Measurements from ENCODE around the gene LOXL1. TPM values are rescaled to one million over a fixed set of nuclear protein-coding genes. Genes with fewer than 3 reads are reported as not detected.

Gene LOXL1
- total RNA-seq, 1 donor from 2014 or later = 163 TPM

- no peak for DNase-seq
- Mint-ChIP-seq H3K36me3 (ENCODE audit: unreplicated experiment) (no peaks in the 10 kb centered on the region), H3K4me1 (ENCODE audit: low read depth, unreplicated experiment) (peaks cover 14% of the 10 kb centered on the region), H3K9me3 (ENCODE audit: unreplicated experiment) (peaks cover 5% of the 10 kb centered on the region), H3K4me3 (ENCODE audit: unreplicated experiment) (no peak overlapping the region), H3K27ac (ENCODE audit: unreplicated experiment) (no peak overlapping the region), H3K27me3 (ENCODE audit: unreplicated experiment) (peaks cover 8% of the 10 kb centered on the region)
- TF ChIP-seq, protein P1, sequence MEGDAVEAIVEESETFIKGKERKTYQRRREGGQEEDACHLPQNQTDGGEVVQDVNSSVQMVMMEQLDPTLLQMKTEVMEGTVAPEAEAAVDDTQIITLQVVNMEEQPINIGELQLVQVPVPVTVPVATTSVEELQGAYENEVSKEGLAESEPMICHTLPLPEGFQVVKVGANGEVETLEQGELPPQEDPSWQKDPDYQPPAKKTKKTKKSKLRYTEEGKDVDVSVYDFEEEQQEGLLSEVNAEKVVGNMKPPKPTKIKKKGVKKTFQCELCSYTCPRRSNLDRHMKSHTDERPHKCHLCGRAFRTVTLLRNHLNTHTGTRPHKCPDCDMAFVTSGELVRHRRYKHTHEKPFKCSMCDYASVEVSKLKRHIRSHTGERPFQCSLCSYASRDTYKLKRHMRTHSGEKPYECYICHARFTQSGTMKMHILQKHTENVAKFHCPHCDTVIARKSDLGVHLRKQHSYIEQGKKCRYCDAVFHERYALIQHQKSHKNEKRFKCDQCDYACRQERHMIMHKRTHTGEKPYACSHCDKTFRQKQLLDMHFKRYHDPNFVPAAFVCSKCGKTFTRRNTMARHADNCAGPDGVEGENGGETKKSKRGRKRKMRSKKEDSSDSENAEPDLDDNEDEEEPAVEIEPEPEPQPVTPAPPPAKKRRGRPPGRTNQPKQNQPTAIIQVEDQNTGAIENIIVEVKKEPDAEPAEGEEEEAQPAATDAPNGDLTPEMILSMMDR (IDR thresholded peaks at IDR 0.05; ENCODE audit: partially characterized antibody, unreplicated experiment) = no peak
Observed at GRCh38 chr15:73900095-73900712, 26.1 kb upstream of the LOXL1 start.

- H3K36me3 Mint-ChIP-seq (ENCODE audit: unreplicated experiment) = no peaks in the 10 kb centered on the region
- peaks cover 5% of the 10 kb centered on the region for H3K9me3 Mint-ChIP-seq (ENCODE audit: unreplicated experiment)
- H3K27ac Mint-ChIP-seq (ENCODE audit: unreplicated experiment) = no peak overlapping the region
- TF ChIP-seq, protein P1 (IDR thresholded peaks at IDR 0.05; ENCODE audit: partially characterized antibody, unreplicated experiment) = no peak
- peaks cover 14% of the 10 kb centered on the region for H3K4me1 Mint-ChIP-seq (ENCODE audit: low read depth, unreplicated experiment)
- H3K27me3 Mint-ChIP-seq (ENCODE audit: unreplicated experiment) = peaks cover 8% of the 10 kb centered on the region
- DNase-seq = no peak
- no peak overlapping the region for H3K4me3 Mint-ChIP-seq (ENCODE audit: unreplicated experiment)
Observed at GRCh38 chr15:73901126-73901810, 25.0 kb upstream of the LOXL1 start.

DNA sequence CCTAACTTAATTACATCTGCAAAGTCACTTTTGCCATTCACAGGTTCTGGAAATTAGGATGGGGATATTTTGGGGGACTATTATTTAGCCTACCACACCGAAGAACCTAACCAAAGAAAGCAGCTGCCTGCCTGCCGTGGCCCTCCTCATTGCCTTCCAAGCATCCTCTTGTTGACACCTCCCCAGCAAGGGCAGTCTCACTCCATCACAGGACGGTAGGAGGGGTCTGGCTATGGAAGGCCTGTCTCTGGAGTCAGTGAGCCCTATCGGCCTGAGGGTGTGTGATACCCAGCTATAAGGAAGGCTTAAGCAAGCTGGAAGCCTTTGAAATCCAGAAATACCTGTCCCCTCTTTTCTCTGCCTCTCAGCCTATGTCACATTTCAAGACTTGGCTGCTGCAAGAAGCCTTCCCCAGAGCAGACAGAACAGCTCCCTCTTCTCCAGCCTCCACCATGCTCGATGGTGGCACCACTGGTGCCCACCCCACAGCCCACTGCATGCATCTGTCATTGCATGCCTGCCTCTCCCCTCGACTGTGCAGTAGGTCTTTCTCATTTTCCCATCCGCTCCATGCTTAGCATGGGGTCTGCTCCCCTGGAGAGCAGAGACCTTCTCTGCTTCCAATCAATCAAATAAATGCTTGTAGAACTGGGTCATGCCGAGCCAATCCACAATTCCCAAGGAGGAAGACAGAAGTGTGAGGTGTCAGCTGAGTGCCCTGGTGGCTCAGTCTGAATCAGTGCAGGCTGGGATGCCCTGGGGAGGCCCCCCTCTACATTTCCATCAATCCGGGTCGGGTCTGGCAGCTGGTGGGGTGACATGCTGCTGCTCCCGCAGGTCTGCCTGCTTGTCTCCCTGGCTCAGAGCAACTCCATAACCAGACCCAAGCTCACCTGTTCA lies 23.9 kb upstream of the LOXL1 start:
- Mint-ChIP-seq H3K4me1 (ENCODE audit: low read depth, unreplicated experiment) (peaks cover 14% of the 10 kb centered on the region), H3K9me3 (ENCODE audit: unreplicated experiment) (peaks cover 5% of the 10 kb centered on the region), H3K27me3 (ENCODE audit: unreplicated experiment) (peaks cover 8% of the 10 kb centered on the region), H3K4me3 (ENCODE audit: unreplicated experiment) (no peak overlapping the region), H3K36me3 (ENCODE audit: unreplicated experiment) (no peaks in the 10 kb centered on the region), H3K27ac (ENCODE audit: unreplicated experiment) (peak overlapping the region; percentile 45)
- no peak for DNase-seq
- TF ChIP-seq, protein P1 (IDR thresholded peaks at IDR 0.05; ENCODE audit: partially characterized antibody, unreplicated experiment) = no peak

DNA sequence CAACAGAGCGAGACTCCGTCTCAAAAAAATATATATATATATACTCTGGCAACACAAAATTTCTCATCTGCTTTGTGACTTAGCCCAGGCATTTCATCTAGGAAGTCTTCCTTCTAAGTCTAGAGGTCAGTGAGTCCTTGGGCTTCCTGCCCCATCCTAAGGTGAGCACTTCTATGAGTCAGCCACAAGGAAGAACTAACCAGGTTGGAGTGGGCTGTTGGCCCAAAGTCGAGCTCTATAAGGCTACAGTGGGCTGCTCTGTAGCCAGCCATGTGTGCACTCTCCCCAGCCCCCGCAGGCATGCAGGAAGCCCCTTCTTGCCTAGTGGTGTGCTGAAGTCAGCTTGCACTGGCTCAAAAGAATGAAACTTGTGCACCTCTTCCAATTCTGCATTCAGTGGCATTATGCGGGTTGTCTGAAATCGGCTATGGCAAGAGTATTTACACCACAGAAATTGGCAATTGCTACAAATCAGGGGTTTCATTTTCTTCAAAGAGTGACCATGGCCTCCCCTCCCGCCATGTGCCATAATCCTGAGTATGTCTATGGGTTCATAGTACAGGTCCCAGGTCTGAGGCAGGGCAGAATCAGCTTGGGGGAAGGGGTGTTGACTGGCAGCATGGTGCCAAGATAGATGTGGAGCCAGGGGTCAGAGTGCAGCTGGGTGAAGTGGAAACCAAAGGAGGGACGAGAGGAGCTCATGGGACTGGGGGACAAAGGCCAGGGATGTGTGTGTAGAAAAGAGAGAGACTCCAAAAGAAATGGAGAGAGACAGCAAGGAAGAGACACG lies 22.0 kb upstream of the LOXL1 start:
- DNase-seq = no peak
- Mint-ChIP-seq H3K4me3 (ENCODE audit: unreplicated experiment) (no peak overlapping the region), H3K4me1 (ENCODE audit: low read depth, unreplicated experiment) (peaks cover 17% of the 10 kb centered on the region), H3K27ac (ENCODE audit: unreplicated experiment) (no peak overlapping the region), H3K27me3 (ENCODE audit: unreplicated experiment) (peaks cover 8% of the 10 kb centered on the region), H3K36me3 (ENCODE audit: unreplicated experiment) (no peaks in the 10 kb centered on the region), H3K9me3 (ENCODE audit: unreplicated experiment) (peaks cover 5% of the 10 kb centered on the region)
- TF ChIP-seq, protein P1 (IDR thresholded peaks at IDR 0.05; ENCODE audit: partially characterized antibody, unreplicated experiment) = no peak
